IPS-18a (cell line): Measurements from ENCODE around the gene SPRY4.
"Not testable (repeated sequence)": the region's sequence is repeated elsewhere in the genome, so short reads cannot be mapped to it uniquely, and the experiment has no call there.

Source experiments
- H3K27ac ChIP-seq: one replicate; pipeline ENCODE4 v1.5.1; 2013; ENCODE audit warnings: low read length
- H3K27me3 ChIP-seq: one replicate; pipeline ENCODE4 v1.6.1; 2013; ENCODE audit warnings: mild to moderate bottlenecking, low read length; ENCODE audit not compliant: control insufficient read depth, insufficient read depth
- H3K36me3 ChIP-seq: one replicate; pipeline ENCODE4 v1.6.1; 2013; ENCODE audit warnings: low read depth, low read length; ENCODE audit not compliant: control insufficient read depth
- H3K4me1 ChIP-seq: one replicate; pipeline ENCODE4 v1.6.1; 2013; ENCODE audit warnings: low read depth, low read length; ENCODE audit not compliant: control insufficient read depth
- H3K4me3 ChIP-seq: one replicate; pipeline ENCODE4 v1.5.1; 2013; ENCODE audit warnings: low read length
- H3K9ac ChIP-seq: one replicate; pipeline ENCODE4 v1.6.1; 2013; ENCODE audit warnings: mild to moderate bottlenecking, low read length, moderate library complexity
- H3K9me3 ChIP-seq: one replicate; pipeline ENCODE4 v1.6.1; 2013; ENCODE audit warnings: low read depth, low read length; ENCODE audit not compliant: control insufficient read depth

Gene SPRY4

DNA sequence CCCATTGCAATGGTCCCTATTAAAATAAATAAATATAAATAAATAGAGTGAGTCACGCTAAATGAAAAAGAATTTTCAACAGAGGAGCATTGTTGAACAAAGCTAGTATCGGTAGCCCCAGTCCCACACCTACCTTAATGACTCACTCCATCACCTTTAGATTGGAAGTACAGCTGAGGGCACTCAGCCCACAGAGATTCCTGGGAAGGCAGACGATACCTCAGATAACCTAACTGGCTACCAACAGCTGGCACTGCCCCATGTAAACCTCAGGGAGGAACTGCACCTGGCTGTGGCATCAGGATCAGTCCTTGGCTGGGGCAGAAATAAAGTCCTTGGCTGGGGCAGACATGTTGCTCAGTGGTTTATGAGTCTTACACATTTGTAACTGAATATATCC is 49.3 kb downstream of the SPRY4 start:
- Histone ChIP-seq H3K9me3 (no peaks in the 10 kb centered on the region), H3K27me3 (no peaks in the 10 kb centered on the region), H3K4me1 (peaks cover 17% of the 10 kb centered on the region), H3K27ac (no peak overlapping the region), H3K4me3 (no peak overlapping the region), H3K9ac (no peak overlapping the region), H3K36me3 (no peaks in the 10 kb centered on the region)

DNA sequence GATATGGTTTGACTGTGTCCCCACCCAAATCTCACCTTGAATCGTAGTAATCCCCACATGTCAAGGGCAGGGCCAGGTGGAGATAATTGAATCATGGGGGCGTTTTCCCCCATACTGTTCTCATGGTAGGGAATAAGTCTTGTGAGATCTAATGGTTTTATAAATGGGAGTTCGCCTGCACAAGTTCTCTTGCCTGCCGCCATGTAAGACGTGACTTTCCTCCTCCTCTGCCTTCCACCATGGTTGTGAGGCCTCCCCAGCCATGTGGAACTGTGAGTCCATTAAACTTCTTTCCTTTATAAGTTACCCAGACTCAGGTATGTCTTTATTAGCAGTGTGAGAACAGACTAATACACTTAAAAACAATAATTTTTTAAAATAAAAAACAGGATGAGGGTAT is 52.2 kb downstream of the SPRY4 start:
- H3K9ac ChIP-seq, H3K27me3 ChIP-seq, H3K36me3 ChIP-seq, H3K27ac ChIP-seq, H3K4me3 ChIP-seq, H3K9me3 ChIP-seq: not testable (repeated sequence)
- H3K4me1 ChIP-seq = peaks cover 12% of the 10 kb centered on the region

DNA sequence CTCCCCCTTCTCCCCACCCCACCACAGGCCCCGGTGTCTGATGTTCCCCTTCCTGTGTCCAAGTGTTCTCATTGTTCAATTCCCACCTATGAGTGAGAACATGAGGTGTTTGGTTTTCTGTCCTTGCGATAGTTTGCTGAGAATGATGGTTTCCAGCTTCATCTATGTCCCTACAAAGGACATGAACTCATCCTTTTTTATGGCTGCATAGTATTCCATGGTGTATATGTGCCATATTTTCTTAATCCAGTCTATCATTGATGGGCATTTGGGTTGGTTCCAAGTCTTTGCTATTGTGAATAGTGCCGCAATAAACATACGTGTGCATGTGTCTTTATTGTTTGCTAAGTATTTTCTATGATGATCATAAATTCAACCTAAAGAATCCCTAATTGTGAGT is 60.7 kb downstream of the SPRY4 start:
- peaks cover 19% of the 10 kb centered on the region for H3K4me1 ChIP-seq
- H3K27ac ChIP-seq, H3K9me3 ChIP-seq, H3K27me3 ChIP-seq, H3K36me3 ChIP-seq, H3K4me3 ChIP-seq, H3K9ac ChIP-seq: not testable (repeated sequence)

DNA sequence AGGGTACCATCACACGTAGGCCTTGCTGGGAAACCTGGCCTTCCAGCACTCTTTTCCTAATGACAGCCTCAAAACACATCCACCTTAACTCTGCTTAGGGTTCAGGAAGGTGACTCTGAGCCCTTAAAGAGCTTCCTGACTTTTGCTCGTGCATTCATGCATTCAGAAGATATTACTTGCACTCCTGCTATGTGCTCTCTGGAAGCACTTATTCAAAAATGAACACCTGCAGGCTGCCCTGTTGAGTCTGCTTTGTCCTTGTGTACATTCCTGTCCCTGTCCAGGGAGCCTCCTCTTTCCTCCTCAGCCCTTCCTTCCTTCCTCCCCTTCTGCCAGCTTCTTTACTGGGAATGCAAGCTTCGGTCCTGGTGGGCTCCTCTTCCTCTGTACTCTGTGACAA is 61.5 kb downstream of the SPRY4 start:
- no peaks in the 10 kb centered on the region for H3K27me3 ChIP-seq
- no peaks in the 10 kb centered on the region for H3K9me3 ChIP-seq
- no peaks in the 10 kb centered on the region for H3K36me3 ChIP-seq
- no peak overlapping the region for H3K4me3 ChIP-seq
- H3K27ac ChIP-seq = no peak overlapping the region
- H3K4me1 ChIP-seq = peaks cover 14% of the 10 kb centered on the region
- no peak overlapping the region for H3K9ac ChIP-seq

DNA sequence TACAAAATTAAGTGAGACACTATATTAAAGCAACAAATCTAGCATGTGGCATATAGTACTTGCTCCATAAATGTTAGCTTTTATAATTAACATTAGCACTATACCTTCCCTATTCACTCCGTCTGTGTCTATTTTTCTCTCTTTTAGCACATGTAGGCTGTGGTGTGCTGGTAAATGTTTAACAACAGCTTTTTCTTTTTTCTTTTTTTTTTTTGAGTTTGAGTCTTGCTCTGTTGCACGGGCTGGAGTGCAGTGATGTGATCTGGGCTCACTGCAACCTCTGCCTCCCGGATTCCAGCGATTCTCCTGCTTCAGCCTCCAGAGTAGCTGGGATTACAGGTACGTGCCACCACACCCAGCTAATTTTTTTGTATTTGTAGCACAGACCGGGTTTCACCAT is 62.1 kb downstream of the SPRY4 start:
- Histone ChIP-seq H3K9me3 (no peaks in the 10 kb centered on the region), H3K27ac (no peak overlapping the region), H3K27me3 (no peaks in the 10 kb centered on the region), H3K4me3 (no peak overlapping the region), H3K36me3 (no peaks in the 10 kb centered on the region), H3K9ac (no peak overlapping the region), H3K4me1 (peaks cover 12% of the 10 kb centered on the region)
